Bronchial epithelial cell (primary cell): ENCODE measurements around the gene OR10G3. TPM values are rescaled to one million over a fixed set of nuclear protein-coding genes. Genes with fewer than 3 reads are reported as not detected.

Experiments
- DNase-seq: peaks from one replicate; pipeline ENCODE4 v3.0.0-alpha.2; 2010; ENCODE audit warnings: low read depth
- FAIRE-seq: peaks from 2 replicates; lab custom pipeline; 2011; peaks lifted over from hg19 to GRCh38; lab: Jason Lieb, UNC
- H3K27me3 ChIP-seq: 2 replicates; pipeline ENCODE4 v1.5.1; 2011; ENCODE audit warnings: low read length; ENCODE audit not compliant: control insufficient read depth, insufficient read depth
- H3K36me3 ChIP-seq: 2 replicates; pipeline ENCODE4 v1.5.1; 2011; ENCODE audit warnings: low read length; ENCODE audit not compliant: control insufficient read depth, insufficient read depth
- H3K4me3 ChIP-seq: 2 replicates; pipeline ENCODE4 v1.5.1; 2011; ENCODE audit warnings: mild to moderate bottlenecking, low read depth, low read length, control low read depth
- CTCF ChIP-seq: IDR thresholded peaks from 2 replicates; pipeline ENCODE4 v1.5.1; 2011; ENCODE audit warnings: mild to moderate bottlenecking, moderate library complexity, low read length, control low read depth, inconsistent platforms; ENCODE audit not compliant: insufficient read depth, severe bottlenecking
- total RNA-seq: library from RNA; depleted of rRNA; stranded (reverse); fragments of >200 nt; gene quantifications from 2 replicates; pipeline ENCODE4 v1.2.1, GENCODE V29; 2014

Gene OR10G3
- total RNA-seq, 1 donor from 2014 or later, result not detected

GRCh38 chr14:21539189-21539940 lies 40.5 kb downstream of the OR10G3 start:
- DNase-seq, result no peak
- no peak for TF ChIP-seq CTCF
- Histone ChIP-seq H3K36me3 (no peaks in the 10 kb centered on the region), H3K27me3 (peaks cover 12% of the 10 kb centered on the region), H3K4me3 (no peak overlapping the region)
- FAIRE-seq, result no peak

- Histone ChIP-seq H3K4me3 (no peak overlapping the region), H3K36me3 (no peaks in the 10 kb centered on the region), H3K27me3 (peaks cover 12% of the 10 kb centered on the region)
- DNase-seq (no peak), FAIRE-seq (no peak)
- no peak for TF ChIP-seq CTCF
These were observed 42.8 kb downstream of the OR10G3 start for GRCh38 chr14:21537090-21537424.

GRCh38 chr14:21536418-21537089 lies 43.3 kb downstream of the OR10G3 start:
- no peak for FAIRE-seq
- H3K27me3 ChIP-seq, result peaks cover 12% of the 10 kb centered on the region
- no peak for TF ChIP-seq CTCF
- H3K4me3 ChIP-seq, result no peak overlapping the region
- H3K36me3 ChIP-seq, result no peaks in the 10 kb centered on the region
- DNase-seq, result no peak

- TF ChIP-seq CTCF, result no peak
These were observed 44.1 kb downstream of the OR10G3 start for GRCh38 chr14:21535545-21536417.

GRCh38 chr14:21534576-21534975 lies 45.3 kb downstream of the OR10G3 start:
- FAIRE-seq, result no peak
- DNase-seq, result no peak
- no peaks in the 10 kb centered on the region for H3K36me3 ChIP-seq
- no peak overlapping the region for H3K4me3 ChIP-seq
- no peak for TF ChIP-seq CTCF
- H3K27me3 ChIP-seq, result peaks cover 12% of the 10 kb centered on the region

More at GRCh38 chr14:21535545-21536417, 44.1 kb downstream of the OR10G3 start:
- no peak for FAIRE-seq
- no peak overlapping the region for H3K4me3 ChIP-seq
- H3K27me3 ChIP-seq, result peaks cover 12% of the 10 kb centered on the region
- DNase-seq, result no peak
- H3K36me3 ChIP-seq, result no peaks in the 10 kb centered on the region
